Smooth muscle cell (in vitro differentiated cells): ENCODE data around the gene PRKG1. TPM values are rescaled to one million over a fixed set of nuclear protein-coding genes. Genes with fewer than 3 reads are reported as not detected.

Experiments
- DNase-seq: peaks from one replicate; lab custom pipeline; 2025; ENCODE audit not compliant: unreplicated experiment; lab: John Stamatoyannopoulos, UW
- H2AFZ ChIP-seq: fragments of 200-600 bp; sonication (generic); 2 replicates; pipeline ENCODE4 v1.6.0; 2016; ENCODE audit warnings: antibody characterized with exemption, low read depth, mild to moderate bottlenecking
- H3F3A ChIP-seq: fragments of 200-600 bp; sonication (generic); 2 replicates; pipeline ENCODE4 v1.6.0; 2017; ENCODE audit warnings: antibody characterized with exemption, low read depth
- H3K27ac ChIP-seq: fragments of 200-600 bp; sonication (generic); 2 replicates; pipeline ENCODE4 v1.5.1; 2016; ENCODE audit warnings: low read depth, mild to moderate bottlenecking
- H3K27me3 ChIP-seq: fragments of 200-600 bp; sonication (generic); 2 replicates; pipeline ENCODE4 v1.6.1; 2016; ENCODE audit warnings: low read depth, mild to moderate bottlenecking
- H3K36me3 ChIP-seq: fragments of 200-600 bp; sonication (generic); 2 replicates; pipeline ENCODE4 v1.5.1; 2016; ENCODE audit warnings: low read depth
- H3K4me1 ChIP-seq: fragments of 200-600 bp; sonication (generic); 2 replicates; pipeline ENCODE4 v1.5.1; 2016; ENCODE audit warnings: low read depth
- H3K4me2 ChIP-seq: fragments of 200-600 bp; sonication (generic); 2 replicates; pipeline ENCODE4 v1.6.0; 2016; ENCODE audit warnings: mild to moderate bottlenecking
- H3K4me3 ChIP-seq: fragments of 200-600 bp; sonication (generic); 2 replicates; pipeline ENCODE4 v1.5.1; 2016; ENCODE audit warnings: mild to moderate bottlenecking
- H3K79me2 ChIP-seq: fragments of 200-600 bp; sonication (generic); 2 replicates; pipeline ENCODE4 v1.6.0; 2016; ENCODE audit warnings: low read depth, mild to moderate bottlenecking
- H3K9ac ChIP-seq: fragments of 200-600 bp; sonication (generic); 2 replicates; pipeline ENCODE4 v1.6.0; 2016; ENCODE audit warnings: low read depth
- H3K9me3 ChIP-seq: fragments of 200-600 bp; sonication (generic); replicated peaks from 2 replicates; pipeline ENCODE4 v1.5.1; 2016; ENCODE audit warnings: low read depth
- H4K20me1 ChIP-seq: fragments of 200-600 bp; sonication (generic); 2 replicates; pipeline ENCODE4 v1.6.0; 2016; ENCODE audit warnings: low read depth
- CTCF ChIP-seq: fragments of 200-600 bp; sonication (generic); IDR thresholded peaks from 2 replicates; pipeline ENCODE4 v1.5.1; 2017; ENCODE audit warnings: borderline replicate concordance, mild to moderate bottlenecking, antibody characterized with exemption; ENCODE audit not compliant: insufficient read depth, poor library complexity, severe bottlenecking
- WGBS: methylation state at CpG from one replicate; pipeline ENCODE4 v1.1.7; 2016; ENCODE audit warnings: low lambda C conversion rate; 5-methylcytosine and 5-hydroxymethylcytosine counted together
- polyA plus RNA-seq: library from polyadenylated mRNA; unstranded; fragments of >200 nt; fragmentation: Nextera tagmentation; extraction: Ambion mirVana; gene quantifications from 2 replicates; pipeline ENCODE4 v1.2.1, GENCODE V29; 2016
- total RNA-seq: library from RNA; depleted of rRNA; stranded (reverse); fragments of >200 nt; gene quantifications from 2 replicates; pipeline ENCODE4 v1.2.3, GENCODE V29; 2014

Gene PRKG1
- total and polyA plus RNA-seq, 2 experiments from 2014 or later, result 7.2 to 13.4 TPM

DNA sequence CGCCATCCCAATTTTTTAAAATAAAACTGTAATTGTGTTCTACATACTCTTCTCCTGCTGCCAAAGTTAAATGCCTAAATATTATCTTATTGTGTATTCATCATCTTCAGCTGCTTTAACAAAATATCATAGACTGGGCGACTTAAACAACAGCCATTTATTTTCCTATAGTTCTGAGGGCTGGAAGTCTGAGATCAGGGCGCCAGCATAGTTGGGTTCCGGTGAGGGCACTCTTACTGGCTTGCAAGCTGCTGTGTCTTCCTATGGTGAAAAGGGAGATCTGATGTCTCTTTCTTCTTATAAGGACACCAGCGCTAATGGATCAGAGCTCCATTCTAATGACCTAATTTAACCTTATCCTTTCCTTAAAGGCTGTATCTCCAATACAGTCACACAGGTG, 594.8 kb downstream of the PRKG1 start:
- WGBS, result 95% methylated on average over 5 of the region's 5 CpGs

DNA sequence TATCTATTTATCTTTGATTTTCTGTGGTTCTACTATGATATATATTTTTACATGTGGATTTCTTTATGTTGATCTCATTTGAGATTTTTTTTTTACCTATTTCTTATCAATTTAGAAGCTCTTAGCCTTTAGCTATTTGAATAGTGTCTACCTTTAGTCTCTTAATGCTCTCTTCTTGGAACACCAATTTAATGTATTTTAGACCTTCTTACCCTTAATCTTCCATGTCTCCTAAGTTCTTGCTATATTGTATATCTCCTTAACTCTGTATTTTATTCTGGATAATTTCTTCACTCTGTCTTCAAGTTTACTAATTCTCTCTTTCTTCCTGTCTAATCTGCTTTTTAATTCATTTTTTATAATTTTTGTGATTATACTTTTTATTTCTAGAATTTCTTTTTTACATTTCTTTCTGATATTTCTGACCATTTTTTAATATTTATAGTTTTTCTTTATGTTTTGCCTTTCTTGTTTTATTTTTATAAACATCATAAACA, 597.8 kb downstream of the PRKG1 start:
- Histone ChIP-seq H3K36me3 (no peaks in the 10 kb centered on the region), H3K9me3 (no peaks in the 10 kb centered on the region), H3K4me1 (peaks cover 9% of the 10 kb centered on the region), H4K20me1 (no peaks in the 10 kb centered on the region), H3K4me2 (no peak overlapping the region), H2AFZ (no peak overlapping the region), H3K27ac (no peak overlapping the region), H3K9ac (no peak overlapping the region), H3K27me3 (no peaks in the 10 kb centered on the region), H3F3A (no peaks in the 10 kb centered on the region), H3K4me3 (no peak overlapping the region), H3K79me2 (no peaks in the 10 kb centered on the region)
- no peak for DNase-seq
- TF ChIP-seq CTCF, result no peak

More for the DNA sequence above, 594.8 kb downstream of the PRKG1 start:
- Histone ChIP-seq H2AFZ (no peak overlapping the region), H3K4me2 (no peak overlapping the region), H3F3A (no peaks in the 10 kb centered on the region), H3K27me3 (no peaks in the 10 kb centered on the region), H3K4me3 (no peak overlapping the region), H3K36me3 (no peaks in the 10 kb centered on the region), H3K4me1 (peaks cover 9% of the 10 kb centered on the region), H4K20me1 (no peaks in the 10 kb centered on the region), H3K9ac (no peak overlapping the region), H3K79me2 (no peaks in the 10 kb centered on the region), H3K27ac (no peak overlapping the region), H3K9me3 (no peaks in the 10 kb centered on the region)
- no peak for TF ChIP-seq CTCF
- no peak for DNase-seq

DNA sequence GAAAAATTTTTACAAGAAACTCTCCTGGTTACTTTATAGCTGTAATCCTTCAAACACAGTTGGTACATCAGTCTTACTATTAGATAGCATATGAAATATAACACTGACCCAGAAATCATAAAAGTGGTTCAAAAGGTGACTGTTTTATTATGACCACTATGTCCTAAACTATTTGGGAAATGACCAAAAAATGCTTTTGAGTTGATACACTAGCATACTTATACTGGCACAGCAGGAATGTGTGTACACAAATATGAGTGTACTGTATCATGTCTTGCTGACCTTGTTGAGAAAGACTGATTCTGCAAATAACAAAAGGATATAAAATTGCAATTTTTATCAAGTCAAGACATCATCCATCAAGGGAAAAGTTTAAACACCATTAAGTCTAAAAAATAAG, 600.8 kb downstream of the PRKG1 start:
- no peak overlapping the region for H3K9ac ChIP-seq
- no peak overlapping the region for H3K4me3 ChIP-seq
- H3K4me1 ChIP-seq, result peaks cover 3% of the 10 kb centered on the region
- H4K20me1 ChIP-seq, result no peaks in the 10 kb centered on the region
- no peaks in the 10 kb centered on the region for H3F3A ChIP-seq
- DNase-seq, result no peak
- H3K79me2 ChIP-seq, result no peaks in the 10 kb centered on the region
- H3K4me2 ChIP-seq, result no peak overlapping the region
- no peaks in the 10 kb centered on the region for H3K27me3 ChIP-seq
- no peaks in the 10 kb centered on the region for H3K9me3 ChIP-seq
- no peak for TF ChIP-seq CTCF
- H3K36me3 ChIP-seq, result no peaks in the 10 kb centered on the region
- no peak overlapping the region for H3K27ac ChIP-seq
- no peak overlapping the region for H2AFZ ChIP-seq

- H3K4me1 ChIP-seq, result peaks cover 5% of the 10 kb centered on the region
- no peak overlapping the region for H3K9ac ChIP-seq
- no peaks in the 10 kb centered on the region for H3K9me3 ChIP-seq
- H3K27ac ChIP-seq, result no peak overlapping the region
- 76% methylated on average over 6 of the region's 6 CpGs for WGBS
- DNase-seq, result no peak
- no peaks in the 10 kb centered on the region for H3K79me2 ChIP-seq
- H3F3A ChIP-seq, result no peaks in the 10 kb centered on the region
- H3K36me3 ChIP-seq, result no peaks in the 10 kb centered on the region
- H3K4me2 ChIP-seq, result no peak overlapping the region
- H3K27me3 ChIP-seq, result no peaks in the 10 kb centered on the region
- H3K4me3 ChIP-seq, result no peak overlapping the region
- no peak overlapping the region for H2AFZ ChIP-seq
- H4K20me1 ChIP-seq, result no peaks in the 10 kb centered on the region
- no peak for TF ChIP-seq CTCF
Measured at GRCh38 chr10:51679841-51680240, 605.6 kb downstream of the PRKG1 start.
